IMR-90 (cell line): ENCODE measurements around the gene KCNK3. TPM values are rescaled to one million over a fixed set of nuclear protein-coding genes. Genes with fewer than 3 reads are reported as not detected.

ENCODE experiments used
- ATAC-seq: fragments of 200-7000 bp; cut with Tn5 transposase; 2 replicates; pipeline ENCODE4 v1.9.1; 2020; ENCODE audit warnings: low read depth, mild to moderate bottlenecking, moderate library complexity
- BruUV-seq: library from RNA; stranded (reverse); fragments of 400-500 nt; replicated peaks from 2 replicates; lab custom pipeline; 2021; lab: Mats Ljungman, UMichigan
- CTCF ChIA-PET: fragments of 300-600 bp; formaldehyde crosslinking; extraction: SDS; loops from one replicate; lab custom pipeline; 2021; ENCODE audit warnings: antibody characterized with exemption; lab: Yijun Ruan, JAX
- POLR2A ChIA-PET: fragments of 300-600 bp; sonication (Branson Sonifier 250); formaldehyde crosslinking; loops from one replicate; lab custom pipeline; 2022; ENCODE audit warnings: antibody characterized with exemption; ENCODE audit not compliant: unreplicated experiment; lab: Charles Lee
- DNase-seq: peaks from one replicate; pipeline ENCODE4 v3.0.0; 2013
- H2AFZ ChIP-seq: replicated peaks from 2 replicates; pipeline ENCODE3; 2013; ENCODE audit warnings: low read length, mild to moderate bottlenecking; ENCODE audit not compliant: poor library complexity
- H2AK5ac ChIP-seq: 2 replicates; pipeline ENCODE4 v1.6.1; 2013; ENCODE audit warnings: low read depth, low read length, inconsistent platforms
- H2AK9ac ChIP-seq: replicated peaks from 2 replicates; pipeline ENCODE3; 2013; ENCODE audit warnings: mild to moderate bottlenecking, low read depth, low read length, moderate library complexity; ENCODE audit not compliant: poor library complexity
- H2BK120ac ChIP-seq: 2 replicates; pipeline ENCODE4 v1.6.1; 2013; ENCODE audit warnings: low read depth, low read length, inconsistent platforms
- H2BK15ac ChIP-seq: 3 replicates; pipeline ENCODE4 v1.6.1; 2013; ENCODE audit warnings: low read depth, low read length, inconsistent platforms
- H2BK20ac ChIP-seq: 2 replicates; pipeline ENCODE4 v1.6.1; 2013; ENCODE audit warnings: low read depth, mild to moderate bottlenecking, inconsistent platforms, low read length, moderate library complexity
- H2BK5ac ChIP-seq: 2 replicates; pipeline ENCODE4 v1.6.1; 2013; ENCODE audit warnings: mild to moderate bottlenecking, low read depth, low read length, inconsistent platforms; ENCODE audit not compliant: poor library complexity, severe bottlenecking
- H3K14ac ChIP-seq: replicated peaks from 2 replicates; pipeline ENCODE4 v1.6.1; 2013; ENCODE audit warnings: low read depth, low read length, inconsistent platforms
- H3K18ac ChIP-seq: 2 replicates; pipeline ENCODE4 v1.6.1; 2013; ENCODE audit warnings: low read depth, low read length, control low read depth
- H3K23ac ChIP-seq: 2 replicates; pipeline ENCODE4 v1.6.1; 2013; ENCODE audit warnings: low read depth, low read length, inconsistent platforms
- H3K27ac ChIP-seq: 2 replicates; pipeline ENCODE4 v1.5.1; 2013; ENCODE audit warnings: mild to moderate bottlenecking, control low read depth, low read length; ENCODE audit not compliant: insufficient read depth
- H3K27me3 ChIP-seq: 2 replicates; pipeline ENCODE4 v1.6.1; 2013; ENCODE audit warnings: low read length; ENCODE audit not compliant: control insufficient read depth, insufficient read depth
- H3K36me3 ChIP-seq: 2 replicates; pipeline ENCODE4 v1.6.1; 2013; ENCODE audit warnings: low read length, mixed read lengths; ENCODE audit not compliant: control insufficient read depth, insufficient read depth
- H3K4ac ChIP-seq: 2 replicates; pipeline ENCODE4 v1.6.1; 2013; ENCODE audit warnings: low read depth, low read length, inconsistent platforms
- H3K4me1 ChIP-seq: 2 replicates; pipeline ENCODE4 v1.6.1; 2013; ENCODE audit warnings: low read length, mixed read lengths; ENCODE audit not compliant: control insufficient read depth, insufficient read depth
- H3K4me2 ChIP-seq: 2 replicates; pipeline ENCODE4 v1.6.1; 2013; ENCODE audit warnings: low read depth, mild to moderate bottlenecking, control low read depth, low read length, moderate library complexity
- H3K4me3 ChIP-seq: 2 replicates; pipeline ENCODE4 v1.5.1; 2013; ENCODE audit warnings: low read depth, mild to moderate bottlenecking, control low read depth, low read length, moderate library complexity; ENCODE audit not compliant: insufficient read depth
- H3K56ac ChIP-seq: 2 replicates; pipeline ENCODE4 v1.6.1; 2013; ENCODE audit warnings: low read length, inconsistent platforms; ENCODE audit not compliant: insufficient read depth; ENCODE audit errors: extremely low read depth
- H3K79me1 ChIP-seq, 2 experiments: 2 replicates each; pipeline ENCODE4 v1.6.1; 2013; ENCODE audit warnings: low read length in 2 of 2, inconsistent platforms in 1 of 2, low read depth in 1 of 2
- H3K9ac ChIP-seq: 2 replicates; pipeline ENCODE4 v1.6.1; 2013; ENCODE audit warnings: low read depth, low read length, control low read depth
- H3K9me1 ChIP-seq: 2 replicates; pipeline ENCODE4 v1.6.1; 2013; ENCODE audit warnings: low read length, inconsistent platforms; ENCODE audit not compliant: insufficient read depth
- H3K9me3 ChIP-seq: 2 replicates; pipeline ENCODE4 v1.6.1; 2013; ENCODE audit warnings: low read length; ENCODE audit not compliant: control insufficient read depth, insufficient read depth
- H4K20me1 ChIP-seq: 2 replicates; pipeline ENCODE4 v1.6.1; 2013; ENCODE audit warnings: low read length, inconsistent platforms; ENCODE audit not compliant: insufficient read depth
- H4K5ac ChIP-seq: 2 replicates; pipeline ENCODE4 v1.6.1; 2013; ENCODE audit warnings: mild to moderate bottlenecking, low read depth, low read length, control low read depth
- H4K8ac ChIP-seq, 2 experiments: 2 replicates each; pipeline ENCODE4 v1.6.1; 2013; ENCODE audit warnings: low read depth in 2 of 2, low read length in 2 of 2, control low read depth in 1 of 2, inconsistent platforms in 1 of 2
- H4K91ac ChIP-seq: 2 replicates; pipeline ENCODE4 v1.6.1; 2013; ENCODE audit warnings: low read depth, low read length, inconsistent platforms; ENCODE audit not compliant: insufficient read depth
- BHLHE40 ChIP-seq: fragments of 150-350 bp; IDR thresholded peaks from 2 replicates; pipeline ENCODE4 v1.6.1; 2016; ENCODE audit warnings: mild to moderate bottlenecking, low read depth, low read length
- CTCF ChIP-seq: conservative IDR thresholded peaks from 2 replicates; pipeline ENCODE4 v1.5.1; 2012; ENCODE audit warnings: mild to moderate bottlenecking, low read depth, low read length, improper control_type of control experiment
- ELK1 ChIP-seq: fragments of 150-350 bp; IDR thresholded peaks from 2 replicates; pipeline ENCODE4 v1.6.1; 2016; ENCODE audit warnings: low read depth, mild to moderate bottlenecking, low read length, moderate library complexity, borderline replicate concordance
- MAFK ChIP-seq: IDR thresholded peaks from 2 replicates; pipeline ENCODE4 v1.6.1; 2012; ENCODE audit warnings: low read depth, low read length, improper control_type of control experiment
- MAZ ChIP-seq: IDR thresholded peaks from 2 replicates; pipeline ENCODE4 v1.6.1; 2012; ENCODE audit warnings: low read depth, mild to moderate bottlenecking, low read length, improper control_type of control experiment, moderate library complexity, borderline replicate concordance
- NFE2L2 ChIP-seq: fragments of 150-350 bp; IDR thresholded peaks from 2 replicates; pipeline ENCODE4 v1.6.1; 2016; ENCODE audit warnings: low read depth, mild to moderate bottlenecking, low read length
- POLR2A ChIP-seq: IDR thresholded peaks from 2 replicates; pipeline ENCODE4 v1.6.1; 2012; ENCODE audit warnings: mild to moderate bottlenecking, low read depth, low read length
- RFX5 ChIP-seq: IDR thresholded peaks from 2 replicates; pipeline ENCODE4 v1.8.0; 2012; ENCODE audit warnings: low read depth, mild to moderate bottlenecking, low read length, moderate library complexity
- SMC3 ChIP-seq: fragments of 150-350 bp; IDR thresholded peaks from 2 replicates; pipeline ENCODE4 v1.6.1; 2016; ENCODE audit warnings: low read depth, mild to moderate bottlenecking, antibody characterized with exemption, low read length, moderate library complexity
- USF2 ChIP-seq: fragments of 150-350 bp; IDR thresholded peaks from 2 replicates; pipeline ENCODE4 v1.6.1; 2017; ENCODE audit warnings: mild to moderate bottlenecking, antibody characterized with exemption, low read length, low read depth
- WGBS, 2 experiments: methylation state at CpG; one replicate each; pipeline versions ENCODE4 v1.1.5 to v1.1.7; 2013; ENCODE audit warnings: missing lambda C conversion rate in 2 of 2; ENCODE audit not compliant: insufficient read length in 1 of 2; ENCODE audit errors: extremely low coverage in 2 of 2; 5-methylcytosine and 5-hydroxymethylcytosine counted together
- dilution Hi-C: fragments of 300-500 bp; cut with HindIII; formaldehyde crosslinking; loops from one replicate; pipeline ENCODE4 v1.14.3; 2018; ENCODE audit warnings: low sequenced_read_pairs; ENCODE audit not compliant: unreplicated experiment
- in situ Hi-C: fragments of 300-500 bp; cut with MboI; formaldehyde crosslinking; loops from 3 replicates; pipeline ENCODE4 v1.14.3; 2019; ENCODE audit warnings: low sequenced_read_pairs, inconsistent platforms, mixed read lengths
- intact Hi-C: fragments of 100-400 bp; cut with micrococcal nuclease; formaldehyde crosslinking; loops from 2 replicates; pipeline ENCODE4 v1.10.0; 2022
- polyA plus RNA-seq, 3 experiments: library from polyadenylated mRNA; depleted of rRNA; stranded (reverse); fragments of >200 nt; gene quantifications; 2 replicates each; pipeline ENCODE4 v1.2.3, GENCODE V29; 2012; ENCODE audit warnings: low replicate concordance in 1 of 3
- total RNA-seq: library from RNA; depleted of rRNA; stranded (reverse); fragments of >200 nt; gene quantifications from 2 replicates; pipeline ENCODE4 v1.2.3, GENCODE V29; 2012

The KCNK3 gene
- total and polyA plus RNA-seq, 2 of the 4 experiments (the other 2 are of a cell fraction): under 0.01 to 0.03 TPM

GRCh38 chr2:26723991-26724750 lies 31.6 kb downstream of the KCNK3 start:
- TF ChIP-seq MAFK (peak; percentile 68), MAZ (peak; percentile 42; the same call in 1 of the 2 replicates), NFE2L2 (peak; percentile 62), CTCF (no peak), RFX5 (no peak), ELK1 (no peak), POLR2A (no peak), USF2 (peak; percentile 36), SMC3 (no peak), BHLHE40 (no peak)
- Histone ChIP-seq H3K27me3 (peaks cover 3% of the 10 kb centered on the region; the same call in 1 of the 2 replicates), H3K9ac (no peak overlapping the region), H2BK15ac (no peak overlapping the region), H2BK120ac (peak overlapping the region; percentile 11; the same call in 1 of the 2 replicates), H2BK5ac (peak overlapping the region; percentile 12), H2AK5ac (peak overlapping the region; percentile 52; the same call in 1 of the 2 replicates), H3K4me2 (no peak overlapping the region), H3K79me1 (no peaks in the 10 kb centered on the region), H3K23ac (peak overlapping the region; percentile 59; the same call in 1 of the 2 replicates), H4K20me1 (no peaks in the 10 kb centered on the region), H4K91ac (peak overlapping the region; percentile 65; the same call in 1 of the 2 replicates), H4K5ac (peak overlapping the region; percentile 38; the same call in 1 of the 2 replicates), H4K8ac (peak overlapping the region; percentile 2 to 55; a peak in 2 of 4 replicates), H2AK9ac (peak overlapping the region; percentile 4), H3K27ac (no peak overlapping the region; the same call in 1 of the 2 replicates), H2BK20ac (0 out of 2 replicates have a peak overlapping the region, but pooled peaks have one; percentile 8), H3K9me3 (no peaks in the 10 kb centered on the region), H3K4ac (peak overlapping the region; percentile 62), H2AFZ (peak overlapping the region; percentile 67), H3K14ac (no peak overlapping the region; the same call in 1 of the 2 replicates), H3K4me3 (no peak overlapping the region), H3K36me3 (no peaks in the 10 kb centered on the region), H3K56ac (no peak overlapping the region), H3K9me1 (peaks cover 14% of the 10 kb centered on the region), H3K4me1 (peaks cover 15% of the 10 kb centered on the region), H3K18ac (peak overlapping the region; percentile 31; the same call in 1 of the 2 replicates)
- WGBS, 2 experiments: 23% methylated on average over 2 of the region's 14 CpGs; no CpG with 5 or more reads in 1 of the 2 experiments
- ATAC-seq: peak; percentile 60
- peak; percentile 80 for DNase-seq
- intact Hi-C loops (no loop called here), dilution Hi-C loops (no loop called here), in situ Hi-C loops (no loop called here)
- ChIA-PET POLR2A (interaction anchor here (0.6 kb wide), 1 partner anchor 43 kb away, joined by 3 read pairs; no protein-coding TSS in a partner anchor), CTCF (no interaction called here)
- BruUV-seq: no TSS peak
